ENCODE data around the gene ALKBH8. TPM values are rescaled to one million over a fixed set of nuclear protein-coding genes. Genes with fewer than 3 reads are reported as not detected.

The ALKBH8 gene
- total and polyA plus RNA-seq, 9 donors = 5.7 to 8.8 (median 6.9) TPM

Other genes starting within 250 kb of the ALKBH8 start
- 14.3 TPM for gene CWF19L2, start 107.9 kb downstream of the ALKBH8 start, total RNA-seq
- 10 to 100 TPM in 3 of 8 donors, 1 to 10 TPM in 5; 7.3 to 11.3 (median 9.1) TPM for gene CWF19L2, start 107.9 kb downstream of the ALKBH8 start, polyA plus RNA-seq (ENCODE audit: insufficient read depth in 1 of 8, insufficient read length in 8 of 8, low replicate concordance in 1 of 8)
- gene ELMOD1, start 25.4 kb upstream of the ALKBH8 start, total RNA-seq = 4.3 TPM
- 10 to 100 TPM in 1 of 8 donors, 1 to 10 TPM in 7; 1.9 to 11.4 (median 4.9) TPM for gene ELMOD1, start 25.4 kb upstream of the ALKBH8 start, polyA plus RNA-seq (ENCODE audit: insufficient read depth in 1 of 8, insufficient read length in 8 of 8, low replicate concordance in 1 of 8)
- 2,631 TPM for gene SLN, start 146.3 kb upstream of the ALKBH8 start, total RNA-seq
- 1,000 to 10,000 TPM; 1,125 to 3,037 (median 2,050) TPM for gene SLN, start 146.3 kb upstream of the ALKBH8 start, polyA plus RNA-seq (ENCODE audit: insufficient read depth in 1 of 8, insufficient read length in 8 of 8, low replicate concordance in 1 of 8)